ENCODE results near the gene SLC25A19.
A peak's percentile ranks its signal among the peaks of the same experiment; 100 is the strongest.

DNA sequence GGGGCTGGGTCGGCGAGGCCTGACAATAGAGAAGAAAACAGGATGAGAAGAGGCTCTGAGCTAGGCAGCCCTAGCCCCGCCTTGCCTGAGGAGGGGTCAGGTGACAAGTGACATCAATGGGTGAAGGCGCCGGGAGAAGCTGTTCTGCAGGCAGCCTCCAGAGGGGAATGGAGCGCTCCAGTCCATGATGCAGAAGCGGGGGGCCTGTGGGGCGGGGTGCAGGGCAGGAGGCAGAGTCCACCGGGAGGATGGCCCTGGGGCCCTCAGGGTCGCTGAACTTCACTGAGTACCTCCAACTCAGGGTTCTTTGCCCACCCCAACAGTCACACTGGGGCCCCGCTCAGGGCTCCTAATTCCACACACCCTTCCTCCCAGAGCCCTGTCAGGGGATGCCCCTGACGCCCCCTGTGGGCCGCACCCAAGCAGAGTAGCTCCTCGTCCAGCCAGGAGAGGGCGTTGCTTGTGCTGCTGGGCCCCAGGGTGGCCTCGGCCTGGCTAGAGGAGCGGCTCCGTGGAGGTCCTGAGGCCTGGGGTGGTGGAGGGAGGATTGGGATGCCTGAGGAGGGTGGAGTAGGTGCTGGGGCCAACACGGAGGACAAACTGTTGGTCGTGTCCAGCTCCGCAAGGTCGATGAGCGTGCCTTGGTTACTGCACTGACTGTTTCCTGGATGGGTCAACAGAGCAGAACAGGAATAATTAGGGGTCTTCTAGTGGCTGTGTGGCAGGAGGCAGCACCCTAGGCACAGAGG is 48.7 kb downstream of the SLC25A19 start:
- no peak for TF ChIP-seq POLR2AphosphoS5 (IDR thresholded peaks at IDR 0.05; ENCODE audit: low read depth, low read length)
- TF ChIP-seq CTCF (IDR thresholded peaks at IDR 0.05), result peak; percentile 93; the same call in 1 of the 2 replicates
- no peak for TF ChIP-seq TCF7L2 (IDR thresholded peaks at IDR 0.05; ENCODE audit: low read depth, low read length)
- TF ChIP-seq, protein P1, sequence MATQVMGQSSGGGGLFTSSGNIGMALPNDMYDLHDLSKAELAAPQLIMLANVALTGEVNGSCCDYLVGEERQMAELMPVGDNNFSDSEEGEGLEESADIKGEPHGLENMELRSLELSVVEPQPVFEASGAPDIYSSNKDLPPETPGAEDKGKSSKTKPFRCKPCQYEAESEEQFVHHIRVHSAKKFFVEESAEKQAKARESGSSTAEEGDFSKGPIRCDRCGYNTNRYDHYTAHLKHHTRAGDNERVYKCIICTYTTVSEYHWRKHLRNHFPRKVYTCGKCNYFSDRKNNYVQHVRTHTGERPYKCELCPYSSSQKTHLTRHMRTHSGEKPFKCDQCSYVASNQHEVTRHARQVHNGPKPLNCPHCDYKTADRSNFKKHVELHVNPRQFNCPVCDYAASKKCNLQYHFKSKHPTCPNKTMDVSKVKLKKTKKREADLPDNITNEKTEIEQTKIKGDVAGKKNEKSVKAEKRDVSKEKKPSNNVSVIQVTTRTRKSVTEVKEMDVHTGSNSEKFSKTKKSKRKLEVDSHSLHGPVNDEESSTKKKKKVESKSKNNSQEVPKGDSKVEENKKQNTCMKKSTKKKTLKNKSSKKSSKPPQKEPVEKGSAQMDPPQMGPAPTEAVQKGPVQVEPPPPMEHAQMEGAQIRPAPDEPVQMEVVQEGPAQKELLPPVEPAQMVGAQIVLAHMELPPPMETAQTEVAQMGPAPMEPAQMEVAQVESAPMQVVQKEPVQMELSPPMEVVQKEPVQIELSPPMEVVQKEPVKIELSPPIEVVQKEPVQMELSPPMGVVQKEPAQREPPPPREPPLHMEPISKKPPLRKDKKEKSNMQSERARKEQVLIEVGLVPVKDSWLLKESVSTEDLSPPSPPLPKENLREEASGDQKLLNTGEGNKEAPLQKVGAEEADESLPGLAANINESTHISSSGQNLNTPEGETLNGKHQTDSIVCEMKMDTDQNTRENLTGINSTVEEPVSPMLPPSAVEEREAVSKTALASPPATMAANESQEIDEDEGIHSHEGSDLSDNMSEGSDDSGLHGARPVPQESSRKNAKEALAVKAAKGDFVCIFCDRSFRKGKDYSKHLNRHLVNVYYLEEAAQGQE (IDR thresholded peaks at IDR 0.05; ENCODE audit: insufficient read depth in 1 of 2, low read depth in 2 of 2, low read length in 1 of 2), result no peak
- no peak for TF ChIP-seq SIN3A (IDR thresholded peaks at IDR 0.05; ENCODE audit: borderline replicate concordance, insufficient read depth, low read depth, low read length)
